ENCODE results near the gene GABRA5.
"Not testable (repeated sequence)": the region's sequence is repeated elsewhere in the genome, so short reads cannot be mapped to it uniquely, and the experiment has no call there.

The GABRA5 gene

DNA sequence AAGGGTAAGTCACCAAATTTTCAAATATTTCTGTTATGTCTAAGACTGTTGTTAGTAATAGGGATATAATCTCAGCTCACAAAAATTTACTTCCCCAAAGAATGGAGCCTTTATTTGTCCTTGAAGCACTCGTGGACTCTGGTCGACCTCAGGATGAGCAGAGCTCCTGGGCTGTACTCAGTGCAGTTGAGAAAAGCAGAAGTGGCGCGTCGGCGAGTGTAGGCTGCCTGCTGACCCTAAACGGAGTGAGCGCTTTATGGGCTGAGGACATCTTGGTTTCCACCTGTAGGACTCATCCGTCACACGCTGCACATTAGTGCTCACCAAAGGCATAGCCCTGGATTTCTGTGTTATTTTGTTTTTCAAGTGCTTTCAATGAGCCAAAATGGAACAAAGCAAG lies 11.0 kb downstream of the GABRA5 start:
- no peak for DNase-seq (ENCODE audit: low spot score)

DNA sequence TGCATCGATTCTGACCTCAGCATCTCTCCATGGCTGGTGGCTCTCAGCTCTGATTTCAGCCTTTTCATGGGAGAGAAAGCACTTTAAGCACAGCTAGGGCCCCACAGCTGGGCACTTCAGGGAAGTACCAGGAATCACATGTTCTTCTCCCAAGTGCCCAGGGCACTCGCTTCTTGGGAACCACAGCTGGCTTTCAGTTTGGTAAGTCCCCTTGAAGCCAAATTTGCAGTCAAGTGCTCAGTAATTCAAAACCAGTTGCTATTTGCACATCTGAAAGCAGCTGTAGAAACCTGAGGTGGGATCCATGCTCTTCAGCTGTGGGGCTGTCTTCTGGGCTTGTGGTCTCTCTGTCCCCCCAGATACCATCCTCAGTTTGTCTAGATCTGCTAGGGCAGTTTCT lies 12.8 kb downstream of the GABRA5 start:
- DNase-seq (ENCODE audit: low spot score) = no peak

- DNase-seq (ENCODE audit: low spot score) = no peak
Measured at GRCh38 chr15:26882112-26882511, 15.2 kb downstream of the GABRA5 start.

DNA sequence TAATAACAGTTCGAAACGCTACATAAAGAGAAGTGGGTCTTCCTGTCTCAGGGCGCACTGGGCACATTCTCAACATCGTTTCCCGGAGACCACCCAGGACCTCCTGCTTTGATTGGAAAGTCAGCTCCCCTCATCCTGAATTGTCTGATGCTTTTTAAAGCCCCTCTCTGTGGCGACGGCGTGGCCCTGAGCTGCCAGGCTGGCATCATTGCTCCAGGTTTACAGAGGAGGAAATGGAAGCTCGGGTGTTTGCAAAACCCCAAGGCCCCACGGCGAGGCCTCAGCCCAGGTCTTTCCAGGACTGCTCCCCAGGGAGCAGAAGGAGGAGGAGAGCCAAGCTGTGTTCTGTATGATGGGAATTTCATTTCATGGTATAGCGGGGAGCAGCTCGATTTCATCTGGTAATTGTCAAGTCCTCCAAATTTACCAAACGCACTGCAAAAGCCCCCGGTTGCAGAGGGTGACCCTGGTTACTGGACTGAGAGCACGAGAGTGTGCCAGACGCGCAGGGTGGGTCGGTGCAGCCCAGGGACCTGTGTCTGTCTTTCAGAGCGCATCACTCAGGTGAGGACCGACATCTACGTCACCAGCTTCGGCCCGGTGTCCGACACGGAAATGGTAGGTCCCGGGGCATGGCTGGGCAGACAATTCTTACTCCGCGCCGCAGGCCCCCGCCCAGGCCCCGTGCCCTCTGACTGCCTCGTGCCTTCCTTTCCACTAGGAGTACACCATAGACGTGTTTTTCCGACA lies 15.9 kb downstream of the GABRA5 start:
- no peak for DNase-seq (ENCODE audit: low spot score)

DNA sequence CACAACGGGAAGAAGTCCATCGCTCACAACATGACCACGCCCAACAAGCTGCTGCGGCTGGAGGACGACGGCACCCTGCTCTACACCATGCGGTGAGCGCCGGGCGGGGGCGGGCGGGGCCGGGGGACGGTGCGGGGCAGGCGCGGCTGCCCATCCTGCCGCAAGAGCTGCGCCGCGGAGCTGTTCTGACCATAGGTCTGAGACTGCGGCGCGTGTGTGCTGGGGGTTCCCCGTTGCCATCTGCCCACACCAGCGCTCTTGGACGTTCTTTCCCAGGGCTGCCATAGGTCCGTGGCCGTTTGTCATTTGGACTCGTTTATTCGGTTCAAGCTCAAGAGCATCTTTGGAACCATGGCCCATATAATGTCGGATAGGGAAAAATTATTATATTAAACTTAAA lies 16.6 kb downstream of the GABRA5 start:
- DNase-seq (ENCODE audit: low spot score) = no peak

DNA sequence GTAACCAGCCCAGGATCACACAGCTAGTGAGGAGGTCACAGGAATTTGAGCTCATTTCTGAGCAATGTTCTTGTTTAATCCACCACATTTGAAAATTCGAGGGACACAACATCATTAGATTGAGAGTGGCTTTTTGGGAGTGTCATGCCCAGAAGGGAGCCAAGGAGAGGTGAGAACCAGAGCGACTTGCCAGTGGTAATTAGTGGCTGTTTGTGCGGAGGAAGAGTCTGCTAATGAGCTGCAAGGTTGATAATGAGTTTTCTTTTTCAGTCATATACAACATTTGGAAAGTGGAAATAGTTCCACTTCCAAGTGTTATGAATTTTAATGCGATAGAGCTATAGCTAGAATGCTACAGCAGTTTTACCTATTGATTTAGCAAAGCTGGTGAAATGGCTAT lies 19.7 kb downstream of the GABRA5 start:
- no peak for DNase-seq (ENCODE audit: low spot score)

DNA sequence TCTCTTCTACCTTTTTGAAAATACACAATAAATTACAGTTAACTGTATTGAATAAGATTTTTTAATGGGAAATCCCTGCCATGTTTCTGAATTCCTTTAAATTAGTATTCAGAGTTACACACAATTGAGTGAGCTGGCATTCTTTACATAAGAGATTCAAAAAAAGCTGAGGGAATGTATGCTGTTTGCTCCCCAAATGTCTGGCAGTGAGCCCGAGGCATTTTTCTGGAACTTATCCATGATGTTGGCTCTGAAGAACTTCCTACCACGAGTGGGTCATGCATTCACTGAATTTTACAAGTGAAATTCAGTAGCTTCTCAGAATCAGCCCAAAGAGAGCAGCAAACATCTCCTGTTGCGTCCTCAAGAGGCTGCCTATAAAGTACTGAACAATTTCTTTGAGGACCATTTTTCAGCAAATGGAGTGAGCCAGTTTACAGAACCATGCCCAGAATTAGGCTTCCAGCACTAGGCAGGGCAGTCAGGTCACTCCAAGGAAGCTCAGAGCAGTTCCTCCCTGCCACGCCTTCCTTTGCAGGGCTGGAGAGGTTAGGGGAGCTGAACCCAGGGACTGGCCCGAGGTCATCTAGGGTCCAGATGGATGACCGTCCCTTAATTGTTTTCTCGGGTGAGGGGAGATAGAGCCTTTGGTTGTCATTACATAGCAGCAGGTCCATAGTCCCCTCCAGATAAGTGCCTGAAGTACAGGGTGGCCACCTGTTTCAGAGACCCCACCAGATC lies 21.2 kb downstream of the GABRA5 start:
- no peak for DNase-seq (ENCODE audit: low spot score)

GRCh38 chr15:26888761-26889160 lies 21.9 kb downstream of the GABRA5 start:
- no peak for DNase-seq (ENCODE audit: low spot score)

DNA sequence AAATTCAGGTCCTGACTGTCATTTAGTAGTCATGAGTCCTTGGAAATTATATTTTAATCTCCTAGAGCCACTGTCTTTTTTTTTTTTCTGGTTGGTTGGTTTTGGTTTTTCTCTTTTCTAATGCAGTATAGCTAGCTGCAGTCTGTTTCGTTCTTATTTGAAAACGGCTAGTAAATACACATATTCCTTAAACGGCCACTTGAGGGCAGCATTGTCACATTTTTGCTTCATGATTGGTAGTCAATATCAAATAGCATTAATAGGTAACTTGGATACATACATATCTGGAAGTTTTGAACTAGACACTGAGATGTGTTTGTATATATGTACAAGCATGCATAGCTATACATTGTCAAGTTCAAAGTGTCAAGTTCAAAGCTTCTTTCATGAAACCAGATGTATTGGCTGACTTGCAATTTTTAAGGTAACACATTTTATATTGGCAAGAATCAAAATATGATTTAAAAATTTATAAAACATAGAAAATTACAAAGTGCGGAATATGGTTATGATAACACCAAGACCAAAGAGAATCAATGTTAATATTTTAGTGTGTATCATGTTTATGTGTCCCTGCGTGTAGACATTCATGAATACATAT lies 22.5 kb downstream of the GABRA5 start:
- DNase-seq (ENCODE audit: low spot score) = peak; percentile 64

DNA sequence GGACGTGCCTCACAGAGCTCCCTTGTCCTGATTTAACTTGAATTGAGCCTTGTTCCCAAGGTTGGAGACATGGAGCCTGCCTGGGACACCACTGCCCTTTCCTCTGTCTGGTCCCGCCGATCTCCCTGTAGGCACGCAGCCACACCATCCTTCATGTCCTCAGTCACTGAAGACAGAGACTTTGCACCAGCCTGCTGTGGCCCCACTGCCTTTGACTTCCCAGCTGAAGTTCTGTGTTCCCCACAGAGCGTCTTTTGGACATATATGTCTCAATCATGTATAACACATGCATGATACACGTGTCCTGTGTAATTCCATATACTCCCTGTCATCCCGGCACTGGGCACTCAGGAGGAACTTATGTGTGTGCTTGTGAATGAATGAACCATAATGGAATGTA lies 23.6 kb downstream of the GABRA5 start:
- no peak for DNase-seq (ENCODE audit: low spot score)

- no peak for DNase-seq (ENCODE audit: low spot score)
Measured at GRCh38 chr15:26890988-26891387, 24.1 kb downstream of the GABRA5 start.

GRCh38 chr15:26891448-26892181 lies 24.8 kb downstream of the GABRA5 start:
- peak; percentile 79 for DNase-seq (ENCODE audit: low spot score)

DNA sequence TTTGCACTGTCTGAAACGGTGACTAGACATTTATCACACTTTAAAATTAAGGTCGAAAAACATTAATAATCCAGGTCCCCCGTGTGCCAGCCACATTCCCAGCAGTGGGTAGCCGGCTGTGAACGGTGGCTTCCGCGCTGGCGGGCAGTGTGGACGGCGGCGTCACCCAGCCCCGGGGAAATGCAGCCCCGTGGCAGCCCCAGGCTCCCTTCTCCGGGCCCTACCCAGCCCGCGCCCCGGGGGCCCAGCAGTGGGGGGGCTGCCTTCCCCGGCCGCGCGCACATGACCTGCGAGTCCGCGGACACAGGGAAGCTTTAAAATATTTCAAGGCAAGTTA lies 25.3 kb downstream of the GABRA5 start:
- DNase-seq (ENCODE audit: low spot score) = no peak

- no peak for DNase-seq (ENCODE audit: low spot score)
Measured at GRCh38 chr15:26892678-26893077, 25.8 kb downstream of the GABRA5 start.

DNA sequence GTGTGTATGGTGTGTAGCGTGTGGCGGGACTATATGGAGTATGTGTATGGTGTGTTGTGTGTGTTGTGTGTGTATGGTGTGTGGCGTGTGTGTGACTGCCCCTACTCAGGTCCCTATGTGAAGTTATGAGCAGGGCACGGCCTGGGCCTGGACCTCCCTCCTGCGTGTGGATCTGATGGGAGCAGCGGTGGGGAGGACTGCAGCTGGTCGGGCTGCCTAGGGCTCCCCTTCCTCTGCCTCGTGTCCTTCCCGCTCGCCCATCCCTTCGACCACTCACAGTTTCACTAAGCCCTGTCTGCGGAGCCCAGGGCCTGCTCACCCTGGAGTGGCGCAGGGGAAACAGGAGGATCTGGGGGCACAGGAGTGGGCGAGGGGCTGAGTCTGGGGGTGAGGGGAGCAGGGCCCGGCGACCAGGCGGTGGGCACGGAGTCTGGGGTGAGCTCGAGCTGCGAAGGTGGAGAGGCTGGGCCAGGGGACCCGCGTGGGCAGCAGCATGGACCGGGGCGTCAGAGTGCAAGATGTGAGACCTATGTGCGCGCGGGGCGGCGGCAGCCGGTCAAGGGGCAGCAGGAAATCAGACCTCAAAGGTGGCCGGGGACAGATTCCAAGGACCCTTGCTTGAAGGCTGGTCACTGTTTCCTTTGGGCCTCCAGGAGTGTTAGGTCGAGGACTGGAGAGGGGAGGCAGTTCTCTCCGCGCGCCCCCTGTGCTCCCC lies 26.6 kb downstream of the GABRA5 start:
- DNase-seq (ENCODE audit: low spot score) = no peak

DNA sequence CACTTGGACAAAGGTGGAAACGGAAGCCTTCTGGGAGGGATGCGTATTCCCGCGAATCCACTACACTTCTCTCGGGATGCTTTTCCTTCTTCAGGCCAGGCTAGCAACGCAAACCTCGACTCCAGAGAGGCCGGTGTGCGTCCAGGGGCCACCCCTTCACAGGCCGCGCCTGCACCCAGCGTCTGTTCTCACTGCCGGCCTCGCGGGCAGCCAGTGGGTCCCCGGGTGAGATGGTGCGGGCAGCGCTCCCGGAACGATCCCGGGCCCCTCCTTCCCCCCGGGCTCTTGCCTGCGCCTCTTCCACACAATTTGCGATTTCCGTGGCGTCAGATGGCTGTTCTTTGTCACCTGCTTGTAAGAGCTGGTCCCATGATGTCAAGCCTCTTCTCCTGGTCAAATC lies 27.3 kb downstream of the GABRA5 start:
- no peak for DNase-seq (ENCODE audit: low spot score)

- not testable (repeated sequence) for DNase-seq (ENCODE audit: low spot score)
Measured at GRCh38 chr15:26895346-26895745, 28.5 kb downstream of the GABRA5 start.

GRCh38 chr15:26899658-26900057 lies 32.8 kb downstream of the GABRA5 start:
- DNase-seq (ENCODE audit: low spot score) = no peak

GRCh38 chr15:26901041-26901440 lies 34.2 kb downstream of the GABRA5 start:
- no peak for DNase-seq (ENCODE audit: low spot score)

GRCh38 chr15:26910715-26911114 lies 43.9 kb downstream of the GABRA5 start:
- DNase-seq (ENCODE audit: low spot score) = no peak

- DNase-seq (ENCODE audit: low spot score) = no peak
Measured at GRCh38 chr15:26921433-26921832, 54.6 kb downstream of the GABRA5 start.

DNA sequence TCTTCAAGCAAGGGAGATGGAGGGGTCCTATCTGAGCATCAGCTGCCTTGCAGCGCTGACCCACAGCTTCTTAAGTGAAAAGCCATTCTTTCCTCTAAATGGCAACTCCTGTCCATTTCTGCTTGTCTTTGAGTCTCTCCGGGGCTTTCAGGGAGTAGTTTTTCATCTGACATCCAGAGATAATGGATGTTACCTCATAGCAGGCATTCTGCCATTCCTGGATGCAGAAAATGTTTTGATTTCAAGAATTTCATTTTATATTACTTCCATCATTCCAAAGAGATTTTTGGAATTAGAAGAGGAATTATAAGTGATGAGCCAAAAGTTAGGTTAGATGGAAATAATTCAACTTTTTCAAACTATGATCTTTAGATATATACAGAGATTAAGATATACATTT lies 59.2 kb downstream of the GABRA5 start:
- no peak for DNase-seq (ENCODE audit: low spot score)

All from GM03348 (cell line).